GM19395 (cell line): ENCODE results near the gene SUPT4H1.
A peak's percentile ranks its signal among the peaks of the same experiment; 100 is the strongest.

ENCODE experiments used
- ATAC-seq: cut with Tn5 transposase; IDR thresholded peaks from one replicate; pipeline ENCODE4 v1.9.1; 2021; ENCODE audit warnings: mild to moderate bottlenecking, moderate library complexity; ENCODE audit not compliant: unreplicated experiment

Gene SUPT4H1

DNA sequence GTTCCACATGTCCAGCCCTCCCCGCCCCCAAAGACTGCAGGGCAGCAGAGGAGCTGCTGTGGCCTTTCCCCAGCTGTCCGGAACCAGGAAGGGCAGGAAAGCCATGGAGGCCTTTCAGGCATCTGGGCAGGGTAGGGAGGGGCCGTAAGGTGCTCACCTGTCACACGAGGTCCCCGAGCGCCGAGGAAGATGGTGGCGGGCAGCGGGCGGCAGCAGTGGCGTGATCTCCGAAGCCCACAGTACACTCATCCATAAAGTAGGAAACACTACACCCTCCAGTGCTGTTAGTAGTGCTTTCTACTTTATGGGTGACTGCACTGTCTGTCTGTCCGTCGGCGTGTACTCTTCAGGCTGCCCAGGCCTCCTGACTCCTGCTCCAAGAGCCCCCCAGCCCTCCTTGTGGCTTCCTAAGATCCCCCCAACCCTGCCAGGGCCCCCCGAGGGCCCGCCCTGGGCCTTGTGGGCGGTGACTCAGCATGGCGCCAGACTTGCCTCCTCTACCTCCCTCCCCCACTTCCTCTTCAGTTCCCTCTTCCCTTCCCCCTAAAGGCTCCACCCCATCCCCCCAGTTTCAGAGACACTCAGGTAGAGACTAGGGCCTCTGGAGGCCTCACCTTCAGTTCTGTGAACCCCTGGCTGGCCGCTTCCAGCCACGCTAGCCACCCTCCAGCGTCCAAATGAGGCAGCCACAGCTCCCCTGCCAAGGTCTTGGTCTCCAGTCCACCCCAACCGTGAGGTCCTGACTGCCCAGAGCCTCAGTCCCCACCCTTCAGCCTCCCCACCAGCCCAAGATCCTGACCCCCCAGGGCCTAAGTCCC, 20.8 kb downstream of the SUPT4H1 start:
- no peak for ATAC-seq

DNA sequence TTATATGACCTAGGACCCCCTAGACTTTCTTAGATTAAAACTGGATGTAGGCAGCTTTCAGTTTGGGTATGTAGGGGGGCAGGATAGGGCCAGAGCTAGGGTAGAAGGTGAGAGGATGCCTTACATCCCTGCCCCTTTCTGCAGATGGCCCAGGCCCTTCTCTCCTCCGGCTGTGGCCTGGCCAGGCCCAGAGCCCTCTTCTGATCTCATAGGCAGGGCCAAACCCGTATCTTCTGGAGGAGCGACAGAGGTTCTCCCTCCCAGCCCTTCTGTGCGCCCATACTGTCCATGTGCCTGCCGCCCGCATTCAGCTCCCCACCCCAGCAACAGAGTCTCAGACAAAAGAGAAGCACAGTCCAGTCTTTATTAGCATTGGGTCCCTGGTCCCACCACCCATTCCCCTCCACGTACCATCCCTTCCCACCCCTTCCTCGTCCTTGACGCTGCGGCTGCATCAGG, 21.4 kb downstream of the SUPT4H1 start:
- no peak for ATAC-seq

DNA sequence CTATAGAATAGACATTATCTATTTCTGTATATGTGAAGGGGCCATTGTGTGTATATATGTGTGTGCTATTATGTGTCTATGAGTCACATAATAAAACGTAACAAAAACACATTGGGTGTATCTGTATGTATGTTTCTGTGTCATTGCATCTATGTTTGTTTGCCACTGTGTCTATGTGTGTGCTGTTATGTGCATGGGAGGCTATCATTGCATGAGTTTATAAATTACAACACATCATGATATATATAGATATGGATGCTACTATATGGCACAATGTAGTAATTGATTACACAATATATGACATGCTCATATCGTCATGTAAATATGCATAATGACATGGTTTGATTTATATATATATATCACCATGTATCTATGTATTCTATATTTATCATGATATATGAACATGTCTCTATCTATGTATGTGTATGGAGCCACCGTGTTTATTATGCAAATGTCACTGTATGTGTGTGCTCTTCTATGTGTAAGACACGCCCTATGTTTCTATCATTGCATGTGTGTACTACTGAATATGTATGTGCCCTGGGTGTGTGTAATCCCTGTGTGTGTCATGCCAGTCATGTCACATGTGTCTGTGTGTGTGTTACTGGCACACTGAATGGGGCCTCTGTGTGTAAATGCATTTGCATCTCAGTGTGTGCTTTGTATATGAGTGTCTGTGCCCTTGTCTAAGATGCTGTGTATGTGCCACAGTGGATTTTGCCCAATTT, 22.0 kb downstream of the SUPT4H1 start:
- peak; percentile 20 for ATAC-seq

DNA sequence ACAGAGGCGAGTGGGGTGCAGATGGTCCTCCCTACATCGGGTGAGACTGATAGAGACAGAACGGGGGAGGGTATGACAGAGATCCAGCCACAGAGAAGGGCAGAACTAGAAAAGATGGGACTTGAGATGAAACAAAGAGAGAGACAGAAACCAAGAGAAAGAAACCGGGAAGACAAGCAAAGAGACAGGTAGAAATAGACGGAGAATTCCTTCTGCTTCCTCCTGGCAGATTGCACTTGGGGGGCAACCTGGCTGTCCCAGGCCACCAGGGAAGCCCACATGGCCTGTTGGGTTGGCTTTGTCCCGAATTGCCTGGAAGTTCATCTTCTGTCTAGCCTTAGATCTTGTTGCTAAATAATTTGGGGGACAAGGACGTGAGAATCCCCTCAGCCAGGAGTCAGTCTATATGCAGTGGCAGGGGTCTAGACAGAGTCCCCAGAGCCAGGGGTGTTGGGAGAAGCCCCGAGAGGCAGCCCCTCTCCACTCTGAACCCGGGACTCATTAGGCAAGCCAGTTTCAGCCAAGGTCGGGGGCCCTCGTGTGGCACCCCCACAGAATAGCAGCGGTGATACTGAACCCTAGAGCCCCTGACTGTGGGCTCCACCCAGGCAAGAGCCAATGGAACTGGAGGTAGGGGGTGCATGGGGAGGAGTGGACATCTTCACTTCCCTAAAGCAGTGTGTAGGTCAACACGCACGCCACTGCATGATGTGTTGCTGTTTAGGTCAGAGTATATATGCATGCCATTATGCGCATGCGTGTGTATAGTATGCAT, 22.8 kb downstream of the SUPT4H1 start:
- ATAC-seq: peak; percentile 51

DNA sequence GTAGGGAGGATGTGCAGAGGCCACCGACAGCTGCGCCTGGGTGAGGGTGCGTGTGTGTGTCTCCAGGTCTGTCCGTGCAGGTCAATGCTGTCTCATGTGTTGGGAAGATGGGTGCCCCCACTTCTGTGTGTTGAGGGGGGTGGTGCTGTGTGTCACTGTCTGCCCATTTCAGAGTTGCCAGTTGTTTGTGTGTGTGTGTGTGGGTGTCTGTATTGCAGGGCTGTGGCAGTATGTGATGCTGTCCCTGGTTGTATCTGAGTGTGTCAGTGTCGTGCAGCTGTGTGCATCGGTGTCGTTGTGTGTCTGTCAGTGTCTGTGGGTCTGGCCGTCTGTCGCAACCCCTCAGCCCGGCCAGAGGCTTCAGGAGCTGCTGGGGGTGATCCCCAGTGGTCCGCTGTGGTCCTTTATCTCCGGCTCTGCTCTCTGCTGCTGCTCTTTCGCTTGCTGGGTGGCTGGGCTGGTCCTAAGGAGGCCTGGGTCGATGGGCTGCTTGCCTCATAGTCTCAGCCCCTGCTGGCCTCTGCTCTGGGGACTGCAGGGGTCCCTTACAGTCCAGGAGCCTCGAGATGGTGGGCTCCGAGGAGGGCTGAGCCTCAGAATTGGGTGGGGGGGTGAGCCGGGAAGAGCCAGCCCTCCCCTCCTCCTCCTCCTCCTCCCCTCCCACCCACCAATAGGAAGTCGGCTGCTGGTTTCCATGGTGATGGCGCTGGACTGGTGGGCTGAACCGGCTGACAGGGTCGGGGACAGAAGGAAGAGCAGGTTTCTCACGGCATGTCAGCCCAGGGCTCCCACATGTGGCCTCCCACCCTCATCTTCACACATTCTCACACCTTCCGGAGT, 23.6 kb downstream of the SUPT4H1 start, which contains the start of gene TSPOAP1:
Gene TSPOAP1, minus strand, starts transcription at position 601 of the 840 bp plus-strand sequence. CDS start 875 bp downstream, outside the sequence.
- ATAC-seq: peak; percentile 4

DNA sequence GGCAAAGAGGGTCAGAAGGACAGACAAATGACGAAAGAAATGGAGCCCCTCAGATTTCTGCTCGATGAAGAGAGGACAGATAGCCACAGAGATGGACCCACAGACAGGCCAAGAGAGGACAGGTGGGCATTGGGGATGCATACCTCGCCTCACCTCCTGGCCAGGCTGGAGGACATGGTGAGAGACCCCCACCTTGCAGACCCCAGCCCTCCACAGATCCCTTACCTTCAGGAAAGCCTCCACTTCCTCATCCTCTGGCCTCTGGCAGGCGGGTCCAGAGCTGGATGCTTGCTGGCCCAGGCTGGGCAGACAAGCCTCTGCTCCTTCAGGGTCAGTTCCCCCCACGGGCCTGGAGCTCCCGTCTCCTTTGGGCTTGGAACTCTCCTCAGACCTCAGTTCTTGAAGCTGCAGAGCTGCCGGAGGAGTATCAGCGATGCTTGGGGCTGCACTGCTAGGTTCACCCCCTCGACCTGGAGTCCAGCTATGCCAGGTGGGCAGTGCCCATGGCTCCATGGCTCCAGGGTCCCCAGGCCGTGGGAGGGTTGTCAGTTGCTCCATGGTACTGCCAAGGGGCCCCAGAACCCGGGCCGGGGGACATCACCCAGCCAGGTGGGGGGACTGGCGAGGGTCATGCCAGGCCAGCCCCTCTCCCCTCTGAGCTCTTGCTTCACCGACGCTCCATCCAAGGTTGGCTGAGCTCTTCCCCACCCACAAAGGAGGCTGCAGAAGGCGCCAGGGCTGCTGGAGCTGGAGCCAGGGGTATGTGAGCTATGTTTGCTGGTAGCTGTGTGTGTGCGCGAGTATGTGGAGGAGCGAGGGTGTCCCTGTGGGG, 24.4 kb downstream of the SUPT4H1 start:
- ATAC-seq: no peak

DNA sequence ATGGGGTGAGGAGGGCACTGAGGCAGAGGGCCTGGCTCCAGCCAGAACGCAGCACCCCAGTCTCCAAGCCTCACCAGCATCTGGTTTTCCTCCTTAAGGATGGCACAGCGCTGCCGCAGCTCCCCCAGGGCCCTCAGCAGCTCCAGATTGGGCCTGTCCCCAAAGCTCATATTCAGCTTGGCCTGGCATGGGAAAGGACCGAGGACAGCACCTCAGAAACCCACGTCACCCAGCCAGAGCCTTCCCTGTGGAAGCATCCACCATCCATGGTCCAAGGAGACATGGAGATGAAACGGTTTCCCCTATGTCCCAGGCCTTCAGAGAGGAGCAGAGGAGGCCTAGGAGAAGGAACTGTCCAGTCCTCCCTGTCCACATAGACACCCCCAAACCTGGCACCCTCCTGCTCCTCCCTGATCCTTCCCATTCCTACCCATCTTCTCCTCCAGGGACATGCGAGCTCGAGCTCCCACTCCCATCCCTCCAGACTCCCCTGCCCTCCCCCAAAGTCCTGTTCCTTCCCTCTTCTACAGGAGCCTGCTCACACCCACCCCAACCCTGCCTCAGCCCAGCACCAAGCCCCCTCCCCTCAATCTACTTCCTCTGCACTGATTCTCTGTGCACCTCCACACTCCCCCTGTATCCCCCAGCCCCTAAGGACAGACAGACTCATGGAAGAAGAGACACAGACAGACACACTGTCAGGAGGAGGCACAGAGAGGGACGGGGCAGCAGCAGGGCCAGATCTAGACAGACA, 25.2 kb downstream of the SUPT4H1 start:
- no peak for ATAC-seq

DNA sequence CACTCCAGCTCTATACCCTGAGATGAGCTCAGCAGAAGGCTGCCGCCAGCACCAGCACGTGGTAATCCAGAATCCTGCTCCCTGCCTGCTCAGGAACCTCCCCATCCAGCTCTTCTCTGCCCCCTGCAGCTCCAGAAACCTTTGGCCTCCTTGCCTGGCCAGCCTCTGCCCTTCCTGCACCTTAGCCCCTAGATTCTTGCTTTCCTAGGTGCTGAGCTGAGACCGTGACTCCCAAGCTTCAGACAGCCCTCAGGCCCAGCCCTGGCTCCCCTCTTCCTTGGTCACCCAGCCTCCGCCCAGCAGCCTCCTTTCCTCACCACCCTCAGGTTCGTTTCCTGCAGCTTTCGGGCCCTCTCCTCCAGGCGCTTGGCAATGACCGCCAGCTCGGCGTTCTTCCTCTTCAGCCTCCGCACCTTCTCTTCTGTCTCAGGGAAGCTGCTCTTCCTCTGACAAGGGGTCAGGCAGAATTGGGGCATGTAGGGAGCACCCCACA, 26.0 kb downstream of the SUPT4H1 start:
- no peak for ATAC-seq

DNA sequence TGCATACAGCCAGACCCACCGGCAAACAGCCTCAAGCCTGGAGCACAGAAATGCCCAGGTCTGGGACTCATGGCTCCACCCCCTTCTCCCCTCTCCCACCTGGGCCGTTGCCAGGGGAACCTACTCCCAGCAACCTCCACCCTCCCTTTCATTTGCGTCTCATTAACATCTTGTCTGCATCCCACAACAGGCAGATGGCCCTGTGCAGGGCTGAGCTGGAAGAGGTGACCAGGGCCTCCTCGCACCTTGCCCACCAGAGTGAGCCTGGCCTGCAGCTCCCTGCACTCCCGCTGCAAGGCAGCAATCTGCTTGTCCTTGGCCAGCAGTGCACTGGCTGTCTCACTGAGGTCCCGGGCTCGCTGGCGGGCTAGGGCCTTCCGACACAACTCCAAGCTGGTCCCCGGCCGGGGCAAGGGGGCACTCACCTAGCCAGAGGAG, 26.7 kb downstream of the SUPT4H1 start:
- ATAC-seq: no peak

DNA sequence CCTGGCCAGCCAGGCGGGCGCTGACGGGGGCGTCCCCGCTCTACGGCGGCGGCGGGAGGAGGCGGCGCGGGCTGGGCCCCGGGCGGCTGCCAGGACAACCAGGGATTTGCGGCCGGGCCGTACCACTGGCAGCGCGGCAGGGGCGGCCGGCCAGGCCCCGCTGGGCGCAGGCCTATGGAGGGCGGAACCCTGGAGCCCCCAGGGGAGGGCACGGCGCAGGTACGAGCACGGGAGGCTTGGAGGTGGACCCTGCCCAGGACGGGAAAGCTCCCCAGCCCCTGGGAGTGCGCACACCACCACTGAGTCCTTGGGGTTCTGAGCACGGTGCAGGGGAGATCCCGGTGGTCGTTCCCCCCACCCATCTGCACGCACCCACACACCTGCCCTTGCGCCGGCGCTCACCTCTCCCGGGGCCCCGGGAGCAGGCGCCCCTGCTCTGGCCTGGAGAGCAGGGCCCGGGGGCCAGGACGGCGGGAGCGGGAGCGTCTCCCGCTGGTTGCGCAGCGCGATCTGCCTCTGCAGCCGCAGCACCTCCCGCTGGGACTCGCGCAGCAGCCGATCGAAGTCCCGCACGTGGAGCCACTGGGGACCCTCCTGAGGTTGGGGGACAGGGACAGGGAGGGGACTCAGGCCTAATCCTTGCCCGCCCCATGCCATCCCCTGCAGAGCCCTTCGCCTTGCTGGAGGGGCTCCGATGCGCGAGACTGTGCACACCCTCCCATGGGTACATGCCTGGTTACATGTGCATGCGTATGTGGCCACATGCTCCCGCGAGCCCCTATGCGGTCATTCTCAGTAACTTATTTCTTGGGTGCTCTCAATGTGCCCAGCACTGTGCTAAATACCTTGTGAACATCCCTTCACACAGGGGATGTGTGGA, 27.4 kb downstream of the SUPT4H1 start:
- no peak for ATAC-seq

DNA sequence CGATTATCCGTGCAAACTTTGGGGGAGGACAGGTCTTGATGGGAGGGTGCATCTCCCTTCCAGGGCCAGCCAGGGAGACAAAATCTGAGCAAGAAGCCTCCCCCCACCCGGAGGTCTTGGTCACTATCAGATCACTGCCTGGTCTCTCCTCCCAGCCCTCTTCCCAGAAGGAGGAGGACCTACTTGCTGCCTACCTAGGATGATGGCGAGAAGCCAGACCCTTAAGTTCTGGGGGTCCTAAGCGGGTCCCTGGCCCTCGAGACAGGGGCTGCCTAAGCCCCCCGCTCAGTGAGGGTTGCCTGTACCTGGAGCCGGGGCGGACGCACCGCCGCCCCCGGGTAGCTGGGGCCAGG, 28.0 kb downstream of the SUPT4H1 start:
- no peak for ATAC-seq

DNA sequence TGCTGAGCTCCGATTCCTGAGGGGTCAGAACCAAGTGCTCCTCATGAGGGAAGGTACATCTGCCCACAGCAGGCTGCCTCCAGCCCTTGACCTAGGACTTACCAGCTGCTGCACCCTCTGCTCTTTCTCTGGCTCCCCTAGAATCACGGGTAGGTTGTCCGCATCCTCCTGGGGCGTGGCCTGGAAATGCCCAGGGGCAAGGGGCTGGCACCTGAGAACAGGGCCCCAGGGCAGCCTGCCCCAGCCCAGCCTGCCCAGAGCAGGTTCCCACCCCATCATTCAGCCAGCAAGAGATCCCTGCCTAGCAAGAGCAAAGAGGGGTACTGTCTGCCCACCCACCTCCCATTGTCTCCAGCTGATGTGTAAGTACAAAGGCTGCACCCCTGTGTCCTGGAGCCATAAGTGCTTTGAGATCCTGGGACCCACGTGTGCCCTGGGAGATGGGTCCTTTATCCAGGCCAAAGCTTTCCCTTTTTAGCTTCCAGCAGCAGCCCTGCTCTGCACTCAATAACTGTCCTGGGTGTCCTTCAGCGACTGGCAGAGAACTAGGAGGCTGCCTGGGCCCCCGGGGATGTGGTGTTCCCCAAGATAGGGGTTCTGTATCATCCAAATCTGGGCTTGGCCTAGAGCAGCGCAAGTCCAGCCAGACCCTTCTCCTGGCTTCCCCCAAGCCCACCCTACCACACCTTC, 28.5 kb downstream of the SUPT4H1 start:
- no peak for ATAC-seq

DNA sequence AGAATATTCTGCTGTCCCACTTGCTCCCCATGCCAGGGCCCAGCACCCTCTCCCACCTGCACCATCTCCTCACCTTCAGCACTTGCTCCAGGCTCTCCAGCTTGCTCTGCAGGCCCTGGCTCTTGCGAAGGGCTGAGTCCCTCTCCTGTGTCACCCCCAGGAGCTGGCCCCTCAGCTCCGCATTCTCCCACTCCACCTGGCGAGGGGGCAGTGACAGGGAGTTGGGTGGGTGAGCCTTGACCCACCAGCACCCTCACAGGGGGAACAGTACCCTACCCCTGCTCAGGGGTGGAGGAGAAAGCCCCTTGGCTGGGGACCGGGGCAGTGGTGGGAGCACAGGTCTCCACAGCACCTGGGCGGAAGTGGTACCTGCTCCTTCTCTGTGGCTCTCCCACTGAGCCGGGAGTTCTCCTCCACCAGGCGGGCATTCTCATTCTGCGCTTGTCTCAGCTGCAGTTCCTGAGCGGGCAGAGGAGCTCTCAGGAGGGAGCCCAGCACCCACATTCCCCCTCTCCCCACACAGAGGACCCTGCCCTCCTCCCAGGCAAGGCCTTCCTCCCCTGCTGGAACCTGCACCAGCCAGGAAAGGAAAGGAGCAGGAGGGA, 29.3 kb downstream of the SUPT4H1 start:
- ATAC-seq: no peak

DNA sequence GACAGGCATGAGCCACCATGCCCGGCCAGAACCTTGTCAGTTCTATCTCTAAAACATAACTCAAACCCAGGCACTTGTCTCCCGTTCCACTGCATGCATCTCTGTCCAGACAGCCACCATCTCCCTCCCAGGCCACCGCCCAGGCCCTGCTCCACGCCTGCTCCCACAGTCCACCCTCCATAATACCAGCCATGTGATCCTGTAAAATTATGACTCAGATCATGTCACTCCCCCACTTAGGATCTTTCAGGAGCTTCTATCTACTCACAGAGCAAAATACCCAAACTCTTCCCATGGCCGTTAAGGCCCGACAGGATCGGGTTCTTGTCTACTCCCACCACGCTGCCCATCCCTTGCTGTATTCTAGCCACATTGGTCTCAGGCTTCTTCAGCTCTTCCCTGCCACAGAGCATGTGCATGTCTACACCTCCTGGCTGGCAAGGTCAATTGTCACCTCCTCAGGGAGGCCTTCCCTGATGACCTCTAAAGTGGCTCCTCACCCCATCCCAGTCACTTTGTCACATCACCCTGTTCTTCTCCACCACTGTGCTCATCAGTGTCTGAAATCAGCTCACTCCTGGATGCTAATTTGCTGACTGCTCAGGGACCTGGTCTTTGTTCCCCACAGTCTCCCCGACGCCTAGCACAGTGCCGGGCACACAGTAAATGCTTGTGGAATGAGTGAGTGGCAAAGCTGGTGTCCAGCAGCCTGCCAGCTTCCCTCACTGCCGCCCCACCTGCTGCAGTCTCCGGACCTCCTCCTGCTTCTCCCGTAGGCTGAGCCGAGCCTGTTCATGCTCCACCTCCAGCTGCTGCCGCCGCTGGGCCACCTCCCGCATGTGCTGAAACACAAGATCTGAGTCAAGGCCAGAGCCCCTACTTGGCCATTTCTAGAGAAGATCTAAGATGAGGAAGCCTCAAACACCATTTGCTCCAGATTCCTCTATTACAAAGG, 30.2 kb downstream of the SUPT4H1 start:
- no peak for ATAC-seq

DNA sequence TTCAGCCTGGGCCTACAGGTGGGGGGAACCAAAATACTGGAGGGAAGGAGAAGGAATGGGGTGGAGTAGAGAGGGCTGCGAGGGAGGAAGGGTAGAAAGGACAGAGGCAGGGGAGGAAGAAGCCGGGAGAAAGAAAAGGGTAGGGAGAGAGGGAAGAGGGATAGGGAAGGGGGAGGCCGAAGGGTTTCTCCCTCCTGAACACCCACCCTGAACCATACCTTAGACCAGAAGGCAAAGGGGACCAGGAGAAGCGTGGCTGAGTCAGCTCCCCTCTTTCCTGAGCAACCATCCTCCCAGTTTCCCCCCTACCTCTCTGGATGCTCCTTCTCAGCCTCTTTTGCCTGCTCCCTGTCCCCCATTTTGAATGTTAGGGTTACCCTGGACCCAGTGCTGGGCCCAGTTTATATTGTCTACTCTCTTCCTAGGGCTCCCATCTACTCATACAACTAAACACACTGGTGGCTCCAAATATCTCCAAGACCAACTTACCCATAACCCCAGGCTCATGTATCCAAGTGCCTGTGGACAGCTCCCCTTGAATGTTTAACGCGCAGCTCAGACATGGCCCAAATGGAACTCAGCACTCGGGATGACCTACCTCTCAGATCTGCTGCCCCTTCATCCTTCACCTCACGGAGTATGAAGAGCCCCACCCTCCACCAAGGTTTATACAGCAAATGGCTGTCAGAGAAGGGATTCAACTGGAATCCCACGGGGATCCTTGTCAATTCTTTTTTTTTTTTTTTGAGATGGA, 31.3 kb downstream of the SUPT4H1 start:
- ATAC-seq: no peak
